H9 (cell line): ENCODE measurements around the gene PHACTR2. TPM values are rescaled to one million over a fixed set of nuclear protein-coding genes. Genes with fewer than 3 reads are reported as not detected.

Experiments used
- DNase-seq: peaks from one replicate; pipeline ENCODE4 v3.0.0-alpha.2; 2017
- H2AFZ ChIP-seq: one replicate; pipeline ENCODE4 v1.6.1; 2013; ENCODE audit warnings: mild to moderate bottlenecking, low read length, control low read depth, moderate library complexity
- H2AK5ac ChIP-seq: 2 replicates; pipeline ENCODE4 v1.6.1; 2013; ENCODE audit warnings: low read length, control low read depth, mixed read lengths; ENCODE audit not compliant: insufficient read length
- H2BK120ac ChIP-seq: one replicate; pipeline ENCODE4 v1.6.1; 2013; ENCODE audit warnings: low read depth, mild to moderate bottlenecking, low read length, control low read depth, inconsistent platforms; ENCODE audit not compliant: poor library complexity, severe bottlenecking
- H2BK12ac ChIP-seq: 2 replicates; pipeline ENCODE4 v1.6.1; 2013; ENCODE audit warnings: low read length, control low read depth, mixed read lengths, low read depth; ENCODE audit not compliant: insufficient read length
- H2BK15ac ChIP-seq: 2 replicates; pipeline ENCODE4 v1.6.1; 2013; ENCODE audit warnings: low read depth, low read length, control low read depth
- H2BK20ac ChIP-seq: one replicate; pipeline ENCODE4 v1.6.1; 2013; ENCODE audit warnings: low read depth, mild to moderate bottlenecking, low read length, control low read depth, inconsistent platforms; ENCODE audit not compliant: poor library complexity, severe bottlenecking
- H2BK5ac ChIP-seq: 2 replicates; pipeline ENCODE4 v1.6.1; 2013; ENCODE audit warnings: low read length, control low read depth, mixed read lengths; ENCODE audit not compliant: insufficient read length
- H3K14ac ChIP-seq: 2 replicates; pipeline ENCODE4 v1.6.1; 2013; ENCODE audit warnings: low read length, control low read depth; ENCODE audit not compliant: insufficient read depth
- H3K18ac ChIP-seq: 2 replicates; pipeline ENCODE4 v1.6.1; 2013; ENCODE audit warnings: low read depth, mild to moderate bottlenecking, mixed read lengths, low read length, control low read depth; ENCODE audit not compliant: insufficient read length
- H3K23ac ChIP-seq: 2 replicates; pipeline ENCODE4 v1.6.1; 2013; ENCODE audit warnings: low read length, control low read depth, mixed read lengths, low read depth; ENCODE audit not compliant: insufficient read length
- H3K23me2 ChIP-seq: 2 replicates; pipeline ENCODE4 v1.6.1; 2013; ENCODE audit warnings: low read depth, mild to moderate bottlenecking, mixed read lengths, low read length, control low read depth; ENCODE audit not compliant: insufficient read length, poor library complexity, severe bottlenecking
- H3K27ac ChIP-seq: 2 replicates; pipeline ENCODE4 v1.5.1; 2013; ENCODE audit warnings: low read length, control low read depth, mixed read lengths, low read depth; ENCODE audit not compliant: insufficient read length
- H3K27me3 ChIP-seq: 2 replicates; pipeline ENCODE4 v1.6.1; 2013; ENCODE audit warnings: low read length, control low read depth, inconsistent platforms; ENCODE audit not compliant: insufficient read depth
- H3K4ac ChIP-seq: 2 replicates; pipeline ENCODE4 v1.6.1; 2013; ENCODE audit warnings: low read depth, mild to moderate bottlenecking, control low read depth, inconsistent platforms, low read length, moderate library complexity
- H3K4me1 ChIP-seq: 2 replicates; pipeline ENCODE4 v1.6.1; 2013; ENCODE audit warnings: low read length, control low read depth, inconsistent platforms; ENCODE audit not compliant: insufficient read depth
- H3K4me2 ChIP-seq: 2 replicates; pipeline ENCODE4 v1.6.1; 2013; ENCODE audit warnings: low read length, control low read depth, mixed read lengths; ENCODE audit not compliant: insufficient read length, insufficient read depth
- H3K56ac ChIP-seq: 2 replicates; pipeline ENCODE4 v1.6.1; 2013; ENCODE audit warnings: low read depth, mild to moderate bottlenecking, mixed read lengths, low read length, control low read depth; ENCODE audit not compliant: insufficient read length
- H3K79me1 ChIP-seq: 2 replicates; pipeline ENCODE4 v1.6.1; 2013; ENCODE audit warnings: low read depth, mild to moderate bottlenecking, moderate library complexity, low read length, control low read depth, inconsistent platforms; ENCODE audit not compliant: insufficient read depth, poor library complexity, severe bottlenecking
- H3K79me2 ChIP-seq: 2 replicates; pipeline ENCODE4 v1.6.1; 2013; ENCODE audit warnings: low read length, control low read depth, inconsistent platforms; ENCODE audit not compliant: insufficient read depth
- H3K9ac ChIP-seq: 2 replicates; pipeline ENCODE4 v1.6.1; 2013; ENCODE audit warnings: low read length, control low read depth, mixed read lengths; ENCODE audit not compliant: insufficient read length; ENCODE audit errors: extremely low read depth
- H3K9me3 ChIP-seq: one replicate; pipeline ENCODE4 v1.6.1; 2013; ENCODE audit warnings: low read depth, low read length, inconsistent platforms; ENCODE audit not compliant: control insufficient read depth
- H3T11ph ChIP-seq: one replicate; pipeline ENCODE4 v1.6.1; 2013; ENCODE audit warnings: mild to moderate bottlenecking, low read length, control low read depth, inconsistent platforms
- H4K20me1 ChIP-seq: one replicate; pipeline ENCODE4 v1.6.1; 2013; ENCODE audit not compliant: control insufficient read depth, insufficient read length, insufficient read depth
- H4K5ac ChIP-seq: 2 replicates; pipeline ENCODE4 v1.6.1; 2013; ENCODE audit warnings: low read depth, mild to moderate bottlenecking, mixed read lengths, low read length, control low read depth; ENCODE audit not compliant: insufficient read length
- H4K8ac ChIP-seq: replicated peaks from 2 replicates; pipeline ENCODE4 v1.6.1; 2013; ENCODE audit warnings: low read length, control low read depth, mixed read lengths, low read depth; ENCODE audit not compliant: insufficient read length
- H4K91ac ChIP-seq: 2 replicates; pipeline ENCODE4 v1.6.1; 2013; ENCODE audit warnings: low read depth, mild to moderate bottlenecking, moderate library complexity, mixed read lengths, low read length, control low read depth; ENCODE audit not compliant: insufficient read length
- H3K27ac Mint-ChIP-seq, 3 experiments: 2 replicates in 2 of 3; 3 replicates in 1 of 3; pipeline ENCODE4 v1.8.0; 2020 to 2021; ENCODE audit warnings: mixed read lengths in 3 of 3, mild to moderate bottlenecking in 1 of 3, moderate library complexity in 1 of 3
- H3K27me3 Mint-ChIP-seq: 2 replicates; pipeline ENCODE4 v1.8.0; 2021; ENCODE audit warnings: low read depth, mild to moderate bottlenecking, moderate library complexity, mixed read lengths
- H3K36me3 Mint-ChIP-seq, 3 experiments: 2 replicates in 2 of 3; 3 replicates in 1 of 3; pipeline ENCODE4 v1.8.0; 2020 to 2021; ENCODE audit warnings: low read depth in 3 of 3, mixed read lengths in 3 of 3; ENCODE audit not compliant: insufficient read depth in 1 of 3
- H3K4me1 Mint-ChIP-seq, 2 experiments: 2 replicates each; pipeline ENCODE4 v1.8.0; 2020; ENCODE audit warnings: mixed read lengths in 2 of 2
- H3K4me3 Mint-ChIP-seq, 2 experiments: 2 replicates in 1 of 2; 3 replicates in 1 of 2; pipeline ENCODE4 v1.8.0; 2020 to 2021; ENCODE audit warnings: mild to moderate bottlenecking in 2 of 2, mixed read lengths in 2 of 2, moderate library complexity in 1 of 2
- H3K9me3 Mint-ChIP-seq, 2 experiments: 2 replicates in 1 of 2; 3 replicates in 1 of 2; pipeline ENCODE4 v1.8.0; 2020; ENCODE audit warnings: mild to moderate bottlenecking in 2 of 2, mixed read lengths in 2 of 2, moderate library complexity in 1 of 2
- WGBS: extraction: QIAGEN DNeasy Blood & Tissue Kit; methylation state at CpG from one replicate; pipeline ENCODE4 v1.1.7; 2013; ENCODE audit warnings: missing lambda C conversion rate, low lambda C conversion rate, mixed read lengths; ENCODE audit not compliant: insufficient read length; ENCODE audit errors: extremely low coverage; 5-methylcytosine and 5-hydroxymethylcytosine counted together
- total RNA-seq: library from RNA; stranded (reverse); gene quantifications from 2 replicates; pipeline ENCODE4 v1.2.1, GENCODE V29; 2021
- TF ChIP-seq, protein P1 (sequence below): fragments of 200-600 bp; sonication (generic); conservative IDR thresholded peaks from 3 replicates; pipeline ENCODE4 v1.8.0; 2021; ENCODE audit warnings: antibody characterized with exemption, mild to moderate bottlenecking

The PHACTR2 gene
- total RNA-seq, 1 experiment from 2014 or later, result 131 TPM

DNA sequence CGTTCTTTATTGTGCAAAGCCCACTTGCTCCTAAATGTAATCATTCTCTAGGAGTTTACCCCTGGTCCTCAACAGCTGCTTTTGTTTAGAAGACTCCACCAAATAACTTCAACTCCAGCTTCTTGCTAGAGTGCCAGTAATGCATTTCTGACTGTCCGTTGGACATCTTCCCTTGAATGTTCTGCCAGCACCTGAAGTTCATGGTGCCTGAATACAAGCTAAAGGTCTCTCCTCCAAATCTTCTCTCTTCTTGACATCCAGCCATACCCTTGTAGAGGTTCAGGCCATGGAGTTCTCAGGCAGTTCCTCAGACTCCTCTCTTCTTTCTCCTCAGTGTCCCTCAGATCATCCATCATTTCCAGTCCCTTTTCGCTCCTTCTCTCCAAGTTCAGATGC is 21.7 kb downstream of the PHACTR2 start:
- H3K4ac ChIP-seq, result no peak overlapping the region; the same call in 1 of the 2 replicates
- TF ChIP-seq, protein P1, sequence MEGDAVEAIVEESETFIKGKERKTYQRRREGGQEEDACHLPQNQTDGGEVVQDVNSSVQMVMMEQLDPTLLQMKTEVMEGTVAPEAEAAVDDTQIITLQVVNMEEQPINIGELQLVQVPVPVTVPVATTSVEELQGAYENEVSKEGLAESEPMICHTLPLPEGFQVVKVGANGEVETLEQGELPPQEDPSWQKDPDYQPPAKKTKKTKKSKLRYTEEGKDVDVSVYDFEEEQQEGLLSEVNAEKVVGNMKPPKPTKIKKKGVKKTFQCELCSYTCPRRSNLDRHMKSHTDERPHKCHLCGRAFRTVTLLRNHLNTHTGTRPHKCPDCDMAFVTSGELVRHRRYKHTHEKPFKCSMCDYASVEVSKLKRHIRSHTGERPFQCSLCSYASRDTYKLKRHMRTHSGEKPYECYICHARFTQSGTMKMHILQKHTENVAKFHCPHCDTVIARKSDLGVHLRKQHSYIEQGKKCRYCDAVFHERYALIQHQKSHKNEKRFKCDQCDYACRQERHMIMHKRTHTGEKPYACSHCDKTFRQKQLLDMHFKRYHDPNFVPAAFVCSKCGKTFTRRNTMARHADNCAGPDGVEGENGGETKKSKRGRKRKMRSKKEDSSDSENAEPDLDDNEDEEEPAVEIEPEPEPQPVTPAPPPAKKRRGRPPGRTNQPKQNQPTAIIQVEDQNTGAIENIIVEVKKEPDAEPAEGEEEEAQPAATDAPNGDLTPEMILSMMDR, result no peak
- peaks cover 0 to 4% of the 10 kb centered on the region in 2 experiments; a peak in 2 of 5 replicates for H3K9me3 Mint-ChIP-seq
- H3K27me3 ChIP-seq, result no peaks in the 10 kb centered on the region
- no peak overlapping the region for H2AFZ ChIP-seq
- H4K91ac ChIP-seq, result no peak overlapping the region
- H3K27ac ChIP-seq, result no peak overlapping the region
- H3K36me3 Mint-ChIP-seq, result peaks cover 6 to 22% (median 17%) of the 10 kb centered on the region in 3 experiments; a peak in 6 of 7 replicates
- H4K20me1 ChIP-seq, result no peaks in the 10 kb centered on the region
- H3K9ac ChIP-seq, result no peak overlapping the region
- no peak for DNase-seq
- no peak overlapping the region for H3K4me3 Mint-ChIP-seq
- peaks cover 24 to 41% of the 10 kb centered on the region in 2 experiments for H3K4me1 Mint-ChIP-seq
- H2AK5ac ChIP-seq, result no peak overlapping the region
- H3K14ac ChIP-seq, result no peak overlapping the region
- no peak overlapping the region for H2BK5ac ChIP-seq
- peaks cover 11% of the 10 kb centered on the region; the same call in 1 of the 2 replicates for H3K79me2 ChIP-seq
- H2BK20ac ChIP-seq, result no peak overlapping the region
- peaks cover 6% of the 10 kb centered on the region for H3K79me1 ChIP-seq
- no peaks in the 10 kb centered on the region for H3K9me3 ChIP-seq
- no peak overlapping the region for H4K5ac ChIP-seq
- H3K23me2 ChIP-seq, result no peaks in the 10 kb centered on the region
- no peak overlapping the region for H3K23ac ChIP-seq
- H3T11ph ChIP-seq, result no peak overlapping the region
- no peak overlapping the region for H4K8ac ChIP-seq
- no peak overlapping the region for H2BK15ac ChIP-seq
- WGBS, result no CpG with 5 or more reads among the region's 3 CpGs
- H3K4me2 ChIP-seq, result no peak overlapping the region
- H2BK120ac ChIP-seq, result no peak overlapping the region
- H3K18ac ChIP-seq, result no peak overlapping the region
- H3K27me3 Mint-ChIP-seq, result no peaks in the 10 kb centered on the region
- H3K56ac ChIP-seq, result no peak overlapping the region
- H3K4me1 ChIP-seq, result peaks cover 13% of the 10 kb centered on the region; the same call in 1 of the 2 replicates
- no peak overlapping the region for H2BK12ac ChIP-seq
- no peak overlapping the region; a peak in 1 of 7 replicates for H3K27ac Mint-ChIP-seq
